Prostate gland (tissue), 2 donors: ENCODE data around the gene GATA5.

Experiments
- CTCF ChIP-seq, 4 experiments: fragments of 200-600 bp in 2 of 4; fragments of 450-650 bp in 2 of 4; sonication (generic) in 2 of 4; IDR thresholded peaks; 1 replicate in 3 of 4; 2 replicates in 1 of 4; pipeline ENCODE4 v1.5.1; 2016 to 2019; ENCODE audit warnings: antibody characterized with exemption in 4 of 4, mild to moderate bottlenecking in 2 of 4, moderate library complexity in 2 of 4
- POLR2A ChIP-seq: fragments of 450-650 bp; IDR thresholded peaks from one replicate; pipeline ENCODE4 v1.6.1; 2016; ENCODE audit warnings: antibody characterized with exemption, mild to moderate bottlenecking
- POLR2AphosphoS5 ChIP-seq: sonication (generic); formaldehyde crosslinking; IDR thresholded peaks from one replicate; pipeline ENCODE4 v1.6.1; 2017; ENCODE audit warnings: antibody characterized with exemption

GRCh38 chr20:62508641-62509051, 32.9 kb upstream of the GATA5 start:
- TF ChIP-seq CTCF (IDR thresholded peaks at IDR 0.05) = no peak
- no peak for TF ChIP-seq POLR2AphosphoS5
- TF ChIP-seq POLR2A = no peak
